ENCODE measurements around the gene CNTNAP3.
"Not testable (repeated sequence)": the region's sequence is repeated elsewhere in the genome, so short reads cannot be mapped to it uniquely, and the experiment has no call there.

Gene CNTNAP3

GRCh38 chr9:39067683-39068082, 220.3 kb downstream of the CNTNAP3 start:
- not testable (repeated sequence) for DNase-seq

DNA sequence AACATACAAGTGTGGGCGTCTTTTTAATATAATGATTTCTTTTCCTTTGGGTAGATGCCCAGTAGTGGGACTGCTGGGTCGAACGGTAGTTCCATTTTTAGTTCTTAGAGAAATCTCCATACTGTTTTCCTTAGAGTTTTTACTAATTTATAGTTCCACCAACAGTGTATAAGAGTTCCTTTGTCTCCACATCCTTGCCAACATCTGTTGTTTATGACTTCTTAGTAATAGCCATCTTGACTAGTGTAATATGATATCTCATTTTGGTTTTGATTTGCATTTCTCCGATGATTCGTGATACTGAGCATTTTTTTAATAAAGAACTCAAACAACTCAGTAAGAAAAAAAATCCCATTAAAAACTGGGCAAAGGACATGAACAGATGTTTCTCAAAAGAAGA, 225.0 kb downstream of the CNTNAP3 start:
- not testable (repeated sequence) for DNase-seq

DNA sequence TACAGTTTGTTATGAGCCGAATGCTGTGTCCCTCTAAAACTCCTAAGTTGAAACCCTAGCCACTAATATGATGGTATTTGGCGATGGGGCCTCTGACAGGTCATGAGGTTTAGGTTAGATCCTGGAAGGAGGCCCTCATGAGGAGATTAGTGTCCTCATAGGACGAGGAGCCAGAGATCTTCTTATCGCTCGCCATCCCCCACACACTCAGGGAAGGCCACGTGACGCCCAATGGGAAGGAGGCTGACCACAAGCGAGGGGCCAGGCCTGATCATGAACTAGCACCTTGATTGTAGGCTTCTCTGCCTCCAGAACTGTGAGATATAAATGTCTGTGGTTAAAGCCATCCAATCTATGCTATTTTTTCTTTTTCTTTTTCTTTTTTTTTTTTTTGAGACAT, 233.5 kb downstream of the CNTNAP3 start:
- DNase-seq = not testable (repeated sequence)

GRCh38 chr9:39046833-39047232, 241.1 kb downstream of the CNTNAP3 start:
- DNase-seq = not testable (repeated sequence)

DNA sequence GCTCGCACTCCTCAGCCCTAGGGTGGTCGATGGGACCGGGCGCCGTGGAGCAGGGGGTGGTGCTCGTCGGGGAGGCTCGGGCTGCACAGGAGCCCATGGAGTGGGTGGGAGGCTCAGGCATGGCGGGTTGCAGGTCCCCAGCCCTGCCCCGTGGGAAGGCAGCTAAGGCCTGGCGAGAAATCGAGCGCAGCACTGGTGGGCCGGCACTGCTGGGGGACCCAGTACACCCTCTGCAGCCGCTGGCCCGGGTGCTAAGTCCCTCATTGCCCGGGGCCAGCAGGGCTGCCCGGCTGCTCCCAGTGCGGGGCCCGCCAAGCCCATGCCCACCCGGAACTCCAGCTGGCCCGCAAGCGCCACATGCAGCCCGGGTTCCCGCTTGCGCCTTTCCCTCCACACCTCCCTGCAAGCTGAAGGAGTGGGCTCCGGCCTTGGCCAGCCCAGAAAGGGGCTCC, 245.6 kb downstream of the CNTNAP3 start:
- DNase-seq = not testable (repeated sequence)

GRCh38 chr9:39041774-39042173, 246.2 kb downstream of the CNTNAP3 start:
- not testable (repeated sequence) for DNase-seq

GRCh38 chr9:39039148-39039547, 248.8 kb downstream of the CNTNAP3 start:
- not testable (repeated sequence) for DNase-seq

- not testable (repeated sequence) for DNase-seq
Measured at GRCh38 chr9:39038221-39038620, 249.7 kb downstream of the CNTNAP3 start.

DNA sequence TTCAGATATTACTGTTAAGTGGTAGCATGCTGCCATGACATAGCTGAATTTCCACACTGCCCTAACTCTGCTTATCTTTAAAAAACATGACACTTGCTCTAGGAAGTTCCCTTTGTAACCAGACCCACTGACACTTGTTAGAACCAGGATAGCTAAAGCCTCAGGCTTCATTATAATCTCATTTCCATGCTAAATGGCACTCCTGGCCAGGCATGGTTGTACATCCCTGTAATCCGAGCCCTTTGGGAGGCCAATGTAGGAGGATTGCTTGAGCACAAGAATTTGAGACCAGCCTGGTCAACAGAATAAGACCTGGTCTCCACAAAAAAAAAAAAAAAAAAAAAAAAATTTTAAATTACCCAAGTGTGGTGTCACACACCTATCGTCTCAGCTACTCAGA, 254.1 kb downstream of the CNTNAP3 start:
- not testable (repeated sequence) for DNase-seq

DNA sequence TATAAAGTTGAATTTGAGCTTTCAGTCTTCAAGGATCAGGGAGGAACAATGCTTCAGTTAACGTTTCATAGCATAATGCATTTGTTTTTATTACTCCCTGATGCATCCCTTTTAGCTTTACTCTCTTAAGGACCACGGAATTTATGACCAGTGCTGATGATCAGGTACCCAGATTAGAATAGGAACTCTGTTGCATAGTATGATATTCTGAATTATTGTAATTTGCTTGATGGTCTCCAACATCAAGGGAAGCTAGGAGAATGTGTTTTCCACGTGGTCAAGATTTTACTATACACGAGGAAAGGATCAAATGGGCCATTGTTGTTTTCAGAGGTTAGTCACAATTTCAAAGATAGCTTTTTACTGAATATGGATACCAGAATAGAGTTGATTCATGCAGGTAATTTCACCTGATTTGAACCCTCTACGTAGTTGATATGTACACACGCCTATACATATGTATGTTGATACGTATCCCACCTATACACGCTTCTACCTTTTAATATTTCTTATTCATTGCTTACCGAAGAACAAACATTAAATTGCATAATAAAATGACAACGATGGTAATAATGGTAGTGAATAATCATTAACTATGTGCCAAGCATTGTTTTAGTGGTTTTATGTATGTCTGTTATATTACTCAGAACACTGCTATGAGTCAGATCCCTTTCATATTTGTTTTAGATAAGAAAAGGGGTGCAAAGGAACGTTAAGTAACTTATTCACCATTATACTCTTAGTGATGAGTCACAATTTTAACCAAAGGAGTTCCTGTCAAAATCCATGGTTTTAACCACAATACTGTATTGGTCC, 257.6 kb downstream of the CNTNAP3 start:
- not testable (repeated sequence) for DNase-seq

GRCh38 chr9:39028855-39029254, 259.1 kb downstream of the CNTNAP3 start:
- not testable (repeated sequence) for DNase-seq

GRCh38 chr9:39028168-39028567, 259.8 kb downstream of the CNTNAP3 start:
- not testable (repeated sequence) for DNase-seq

DNA sequence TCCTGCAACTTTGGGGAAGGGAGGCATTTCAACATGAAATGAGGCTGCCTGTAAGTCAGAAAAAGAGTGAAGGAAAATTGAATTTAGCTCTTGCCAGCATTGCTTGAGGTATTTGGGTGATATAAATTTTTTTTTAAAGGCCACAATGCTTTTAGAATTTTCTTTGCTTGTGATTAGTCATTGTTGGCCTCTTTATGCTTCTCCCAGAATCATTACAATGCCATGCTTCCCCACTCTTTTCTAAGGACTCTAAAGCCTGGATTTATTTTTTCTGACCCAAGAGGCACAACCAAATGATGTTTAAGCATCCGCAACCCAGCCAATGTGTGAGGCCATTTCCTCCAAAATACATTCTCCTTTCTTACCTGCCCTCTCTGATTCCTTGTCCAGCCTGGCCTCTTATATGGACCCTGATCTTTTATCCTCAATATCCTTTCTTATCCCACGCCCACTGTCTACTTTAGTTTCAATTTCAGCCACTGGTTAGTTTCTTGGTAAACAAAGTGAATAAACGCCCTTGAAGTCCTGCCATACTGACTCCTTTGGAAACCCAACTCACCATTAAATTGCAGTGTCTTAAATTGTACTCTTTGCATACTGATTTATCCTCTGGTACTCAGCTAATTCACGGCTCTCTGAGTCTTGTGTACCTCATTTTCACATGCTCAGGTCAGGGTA, 261.9 kb downstream of the CNTNAP3 start:
- DNase-seq = not testable (repeated sequence)

All from CD4-positive, alpha-beta T cell treated with Interleukin-4 for 4 hours (primary cell).